Measurements from ENCODE around the gene JAKMIP1. TPM values are rescaled to one million over a fixed set of nuclear protein-coding genes. Genes with fewer than 3 reads are reported as not detected.

The JAKMIP1 gene
- total RNA-seq, 1 donor from 2014 or later: 31.0 TPM

GRCh38 chr4:6071959-6072720 is 128.2 kb downstream of the JAKMIP1 start:
- intact Hi-C loops (cut with micrococcal nuclease): no loop called here

GRCh38 chr4:6071191-6071958 is 129.0 kb downstream of the JAKMIP1 start:
- intact Hi-C loops (cut with micrococcal nuclease): no loop called here

- intact Hi-C loops (cut with micrococcal nuclease): no loop called here
These were observed 130.3 kb downstream of the JAKMIP1 start for GRCh38 chr4:6069845-6070709.

- intact Hi-C loops (cut with micrococcal nuclease): no loop called here
These were observed 131.4 kb downstream of the JAKMIP1 start for GRCh38 chr4:6068986-6069385.

- intact Hi-C loops (cut with micrococcal nuclease): no loop called here
These were observed 134.3 kb downstream of the JAKMIP1 start for GRCh38 chr4:6065934-6066590.

GRCh38 chr4:6065166-6065565 is 135.2 kb downstream of the JAKMIP1 start:
- intact Hi-C loops (cut with micrococcal nuclease): no loop called here

GRCh38 chr4:6064383-6064782 is 136.0 kb downstream of the JAKMIP1 start:
- intact Hi-C loops (cut with micrococcal nuclease): no loop called here

GRCh38 chr4:6063684-6064083 is 136.7 kb downstream of the JAKMIP1 start:
- intact Hi-C loops (cut with micrococcal nuclease): no loop called here

GRCh38 chr4:6062133-6062532 is 138.2 kb downstream of the JAKMIP1 start:
- intact Hi-C loops (cut with micrococcal nuclease): no loop called here

- intact Hi-C loops (cut with micrococcal nuclease): no loop called here
These were observed 141.0 kb downstream of the JAKMIP1 start for GRCh38 chr4:6059375-6059805.

GRCh38 chr4:6058531-6059374 is 141.6 kb downstream of the JAKMIP1 start:
- intact Hi-C loops (cut with micrococcal nuclease): no loop called here

GRCh38 chr4:6056976-6057766 is 143.2 kb downstream of the JAKMIP1 start:
- intact Hi-C loops (cut with micrococcal nuclease): no loop called here

- intact Hi-C loops (cut with micrococcal nuclease): no loop called here
These were observed 144.9 kb downstream of the JAKMIP1 start for GRCh38 chr4:6055436-6055835.

GRCh38 chr4:6055030-6055429 is 145.3 kb downstream of the JAKMIP1 start:
- intact Hi-C loops (cut with micrococcal nuclease): no loop called here

GRCh38 chr4:6054162-6054922 is 146.0 kb downstream of the JAKMIP1 start:
- intact Hi-C loops (cut with micrococcal nuclease): no loop called here

GRCh38 chr4:6052679-6053078 is 147.7 kb downstream of the JAKMIP1 start:
- intact Hi-C loops (cut with micrococcal nuclease): no loop called here

GRCh38 chr4:6050551-6050950 is 149.8 kb downstream of the JAKMIP1 start:
- intact Hi-C loops (cut with micrococcal nuclease): no loop called here

GRCh38 chr4:6049985-6050384 is 150.4 kb downstream of the JAKMIP1 start:
- intact Hi-C loops (cut with micrococcal nuclease): no loop called here

GRCh38 chr4:6049278-6049677 is 151.1 kb downstream of the JAKMIP1 start:
- intact Hi-C loops (cut with micrococcal nuclease): no loop called here

Measured in T-helper 1 cell treated with Interleukin-12 subunit alpha and Interleukin-12 subunit beta and Interleukin-4 antibody, amounts not matched to agents 30 ng/mL and 1 ng/mL, for 36 hours (primary cell).